Measurements from ENCODE around the gene NUPR2. TPM values are rescaled to one million over a fixed set of nuclear protein-coding genes. Genes with fewer than 3 reads are reported as not detected.
"Not testable (repeated sequence)": the region's sequence is repeated elsewhere in the genome, so short reads cannot be mapped to it uniquely, and the experiment has no call there.

NUPR2 gene
- not detected for total RNA-seq

- ATAC-seq: no peak
Measured at GRCh38 chr7:56115852-56116538, at the start of gene NUPR2. Gene NUPR2 (minus strand): TSS chr7:56116417. CDS start chr7:56116314, 103 bp downstream.

GRCh38 chr7:56157238-56157790, 41.1 kb upstream of the NUPR2 start:
- Mint-ChIP-seq H3K27ac (no peak overlapping the region), H3K36me3 (ENCODE audit: low read depth) (no peaks in the 10 kb centered on the region), H3K27me3 (peaks cover 6% of the 10 kb centered on the region), H3K9me3 (ENCODE audit: low read depth) (peaks cover 13% of the 10 kb centered on the region), H3K4me3 (no peak overlapping the region), H3K4me1 (no peaks in the 10 kb centered on the region)
- ChIA-PET CTCF (interaction anchor here (0.6 kb wide), 1 partner anchor 68 kb away, joined by 3 read pairs; no protein-coding TSS in a partner anchor), POLR2A (no interaction called here)
- DNase-seq: no peak
- intact Hi-C loops (cut with DNase I, micrococcal nuclease): no loop called here
- ATAC-seq: no peak

More at GRCh38 chr7:56115852-56116538, at the start of gene NUPR2:
- ChIA-PET POLR2A (no interaction called here), CTCF (interaction anchor here (0.6 kb wide), 1 partner anchor 698 kb away, joined by 3 read pairs; no protein-coding TSS in a partner anchor)
- Mint-ChIP-seq H3K4me3 (no peak within 1 kb of the TSS), H3K27me3 (peaks cover 10% of the 10 kb centered on the region), H3K4me1 (no peaks in the 10 kb centered on the region), H3K36me3 (ENCODE audit: low read depth) (no peaks in the 10 kb centered on the region), H3K9me3 (ENCODE audit: low read depth) (no peaks in the 10 kb centered on the region), H3K27ac (no peak within 1 kb of the TSS)
- intact Hi-C loops (cut with DNase I, micrococcal nuclease): no loop called here
- no peak for DNase-seq

GRCh38 chr7:56131062-56131461, 14.8 kb upstream of the NUPR2 start:
- ATAC-seq; H3K27ac Mint-ChIP-seq; H3K36me3 Mint-ChIP-seq (ENCODE audit: low read depth); DNase-seq; CTCF ChIA-PET; H3K4me1 Mint-ChIP-seq; POLR2A ChIA-PET; intact Hi-C loops (cut with DNase I, micrococcal nuclease); H3K27me3 Mint-ChIP-seq; H3K9me3 Mint-ChIP-seq (ENCODE audit: low read depth); H3K4me3 Mint-ChIP-seq: not testable (repeated sequence)

- Mint-ChIP-seq H3K9me3 (ENCODE audit: low read depth) (no peaks in the 10 kb centered on the region), H3K4me3 (no peak overlapping the region), H3K4me1 (no peaks in the 10 kb centered on the region), H3K27ac (no peak overlapping the region), H3K27me3 (no peaks in the 10 kb centered on the region), H3K36me3 (ENCODE audit: low read depth) (no peaks in the 10 kb centered on the region)
- ATAC-seq: no peak
- ChIA-PET CTCF (no interaction called here), POLR2A (no interaction called here)
- intact Hi-C loops (cut with DNase I, micrococcal nuclease): no loop called here
- no peak for DNase-seq
Measured at GRCh38 chr7:56127241-56127975, 11.2 kb upstream of the NUPR2 start.

- POLR2A ChIA-PET: no interaction called here
- CTCF ChIA-PET: interaction anchor here (0.7 kb wide), 1 partner anchor 1352 kb away, joined by 3 read pairs; no protein-coding TSS in a partner anchor
- intact Hi-C loops (cut with DNase I, micrococcal nuclease): no loop called here
- Mint-ChIP-seq H3K36me3 (ENCODE audit: low read depth) (no peaks in the 10 kb centered on the region), H3K4me1 (no peaks in the 10 kb centered on the region), H3K27ac (no peak overlapping the region), H3K27me3 (no peaks in the 10 kb centered on the region), H3K4me3 (no peak overlapping the region), H3K9me3 (ENCODE audit: low read depth) (no peaks in the 10 kb centered on the region)
- no peak for ATAC-seq
- no peak for DNase-seq
Measured at GRCh38 chr7:56125831-56126230, 9.6 kb upstream of the NUPR2 start.

- DNase-seq (no peak), ATAC-seq (no peak)
- ChIA-PET CTCF (interaction anchor here (0.6 kb wide), 1 partner anchor 105 kb away, joined by 3 read pairs; no protein-coding TSS in a partner anchor), POLR2A (no interaction called here)
- intact Hi-C loops (cut with DNase I, micrococcal nuclease): no loop called here
- no peaks in the 10 kb centered on the region for H3K4me1 Mint-ChIP-seq
- H3K27ac Mint-ChIP-seq: no peak overlapping the region
- no peak overlapping the region for H3K4me3 Mint-ChIP-seq
- H3K27me3 Mint-ChIP-seq: no peaks in the 10 kb centered on the region
- no peaks in the 10 kb centered on the region for H3K36me3 Mint-ChIP-seq (ENCODE audit: low read depth)
- H3K9me3 Mint-ChIP-seq (ENCODE audit: low read depth): no peaks in the 10 kb centered on the region
Measured at GRCh38 chr7:56124981-56125380, 8.8 kb upstream of the NUPR2 start.

- intact Hi-C loops (cut with DNase I, micrococcal nuclease): no loop called here
- POLR2A ChIA-PET: no interaction called here
- Mint-ChIP-seq H3K4me1 (no peaks in the 10 kb centered on the region), H3K4me3 (no peak overlapping the region), H3K36me3 (ENCODE audit: low read depth) (no peaks in the 10 kb centered on the region), H3K27me3 (peaks cover 9% of the 10 kb centered on the region), H3K27ac (no peak overlapping the region), H3K9me3 (ENCODE audit: low read depth) (no peaks in the 10 kb centered on the region)
- no peak for ATAC-seq
- CTCF ChIA-PET: no interaction called here
- no peak for DNase-seq
Measured at GRCh38 chr7:56121440-56121839, 5.2 kb upstream of the NUPR2 start.

- peaks cover 12% of the 10 kb centered on the region for H3K4me1 Mint-ChIP-seq
- CTCF ChIA-PET; H3K36me3 Mint-ChIP-seq (ENCODE audit: low read depth); intact Hi-C loops (cut with DNase I, micrococcal nuclease); H3K27ac Mint-ChIP-seq; DNase-seq; H3K27me3 Mint-ChIP-seq; ATAC-seq; H3K9me3 Mint-ChIP-seq (ENCODE audit: low read depth); H3K4me3 Mint-ChIP-seq; POLR2A ChIA-PET: not testable (repeated sequence)
Measured at GRCh38 chr7:56112244-56112643, 4.0 kb downstream of the NUPR2 start.

GRCh38 chr7:56110611-56111010, 5.6 kb downstream of the NUPR2 start:
- ATAC-seq: peak; percentile 24
- CTCF ChIA-PET: no interaction called here
- no peak overlapping the region for H3K27ac Mint-ChIP-seq
- H3K27me3 Mint-ChIP-seq: no peaks in the 10 kb centered on the region
- H3K4me3 Mint-ChIP-seq: no peak overlapping the region
- H3K4me1 Mint-ChIP-seq: peaks cover 21% of the 10 kb centered on the region
- intact Hi-C loops (cut with DNase I, micrococcal nuclease): no loop called here
- H3K36me3 Mint-ChIP-seq (ENCODE audit: low read depth): peaks cover 13% of the 10 kb centered on the region
- POLR2A ChIA-PET: no interaction called here
- peak; percentile 47 for DNase-seq
- H3K9me3 Mint-ChIP-seq (ENCODE audit: low read depth): peaks cover 4% of the 10 kb centered on the region

GRCh38 chr7:56107954-56108258, 8.3 kb downstream of the NUPR2 start:
- H3K27ac Mint-ChIP-seq: peak overlapping the region; percentile 99
- intact Hi-C loops (cut with DNase I, micrococcal nuclease): loop anchor here in 1 of 2 experiments (2.0 to 5.0 kb wide), 4 partner anchors 43 to 221 kb away; partner anchors contain the start of genes CCT6A, MRPS17, PSPH and SUMF2
- H3K4me1 Mint-ChIP-seq: peaks cover 37% of the 10 kb centered on the region
- ChIA-PET POLR2A (no interaction called here), CTCF (no interaction called here)
- no peaks in the 10 kb centered on the region for H3K27me3 Mint-ChIP-seq
- peak overlapping the region; percentile 90 for H3K4me3 Mint-ChIP-seq
- no peak for DNase-seq
- peaks cover 31% of the 10 kb centered on the region for H3K36me3 Mint-ChIP-seq (ENCODE audit: low read depth)
- H3K9me3 Mint-ChIP-seq (ENCODE audit: low read depth): peaks cover 4% of the 10 kb centered on the region
- no peak for ATAC-seq

GRCh38 chr7:56106108-56107073, 9.8 kb downstream of the NUPR2 start, which contains the start of gene CHCHD2:
Gene CHCHD2 (minus strand): TSS chr7:56106476. CDS start chr7:56106413, 63 bp downstream.
- Mint-ChIP-seq H3K4me1 (peaks cover 37% of the 10 kb centered on the region), H3K4me3 (peak within 1 kb of the TSS; percentile 90), H3K27ac (peak within 1 kb of the TSS; percentile 99), H3K27me3 (no peaks in the 10 kb centered on the region), H3K36me3 (ENCODE audit: low read depth) (peaks cover 41% of the 10 kb centered on the region), H3K9me3 (ENCODE audit: low read depth) (peaks cover 4% of the 10 kb centered on the region)
- intact Hi-C loops (cut with DNase I, micrococcal nuclease): loop anchor here (1.0 to 5.0 kb wide), 10 partner anchors 42 to 1347 kb away; partner anchors contain the start of genes CCT6A (in 2 of the 2), MRPS17 (in 2 of the 2), PSPH (in 2 of the 2) and SUMF2 (in 2 of the 2)
- ChIA-PET CTCF (interaction anchor here (0.7 to 1.5 kb wide), 7 partner anchors 9 to 365 kb away, joined by 3 to 6 read pairs (median 3); partner anchors contain the start of gene SUMF2), POLR2A (interaction anchor here (0.6 to 0.9 kb wide), 3 partner anchors 12 to 573 kb away, joined by 3 read pairs; partner anchors contain the start of gene PSPH)
- ATAC-seq (peak; percentile 98), DNase-seq (peak; percentile 96)
